ENCODE results near the gene TMEM45B.
"Not testable (repeated sequence)": the region's sequence is repeated elsewhere in the genome, so short reads cannot be mapped to it uniquely, and the experiment has no call there.

The TMEM45B gene

GRCh38 chr11:129853518-129854231 is 38.0 kb downstream of the TMEM45B start:
- peak; percentile 35 for DNase-seq

GRCh38 chr11:129854232-129854805 is 38.7 kb downstream of the TMEM45B start:
- no peak for DNase-seq

GRCh38 chr11:129855086-129855485 is 39.4 kb downstream of the TMEM45B start:
- DNase-seq: no peak

GRCh38 chr11:129856036-129856435 is 40.4 kb downstream of the TMEM45B start:
- DNase-seq: no peak

- peak; percentile 55 for DNase-seq
Measured at GRCh38 chr11:129861702-129862522, 46.3 kb downstream of the TMEM45B start.

GRCh38 chr11:129864811-129865210 is 49.2 kb downstream of the TMEM45B start:
- no peak for DNase-seq

- DNase-seq: no peak
Measured at GRCh38 chr11:129865701-129866100, 50.1 kb downstream of the TMEM45B start.

GRCh38 chr11:129866311-129866710 is 50.7 kb downstream of the TMEM45B start:
- no peak for DNase-seq

GRCh38 chr11:129868626-129869025 is 53.0 kb downstream of the TMEM45B start:
- not testable (repeated sequence) for DNase-seq

GRCh38 chr11:129871914-129872313 is 56.3 kb downstream of the TMEM45B start:
- no peak for DNase-seq

- no peak for DNase-seq
Measured at GRCh38 chr11:129880311-129880710, 64.7 kb downstream of the TMEM45B start.

- DNase-seq: no peak
Measured at GRCh38 chr11:129881570-129882170, 66.0 kb downstream of the TMEM45B start.

GRCh38 chr11:129884581-129884980 is 68.9 kb downstream of the TMEM45B start:
- no peak for DNase-seq

- no peak for DNase-seq
Measured at GRCh38 chr11:129885381-129885780, 69.7 kb downstream of the TMEM45B start.

GRCh38 chr11:129888451-129888850 is 72.8 kb downstream of the TMEM45B start:
- no peak for DNase-seq

- no peak for DNase-seq
Measured at GRCh38 chr11:129894278-129895125, 78.9 kb downstream of the TMEM45B start.

- DNase-seq: peak; percentile 92
Measured at GRCh38 chr11:129895126-129896041, 79.7 kb downstream of the TMEM45B start, which contains the start of gene NFRKB. TSS of gene NFRKB (minus strand) at chr11:129895578. CDS start at chr11:129892849, 2,729 bp downstream.

GRCh38 chr11:129896062-129896461 is 80.4 kb downstream of the TMEM45B start:
- DNase-seq: no peak

GRCh38 chr11:129905402-129905801 is 89.8 kb downstream of the TMEM45B start:
- no peak for DNase-seq
